Gastroesophageal sphincter (tissue), 4 donors: ENCODE measurements around the gene GAREM1. TPM values are rescaled to one million over a fixed set of nuclear protein-coding genes. Genes with fewer than 3 reads are reported as not detected.

Experiments
- ATAC-seq: fragments of 150-250 bp; one replicate; pipeline ENCODE4 v1.9.1; 2016; ENCODE audit warnings: mild to moderate bottlenecking, moderate library complexity
- H3K27ac ChIP-seq, 4 donors: fragments of 200-600 bp; sonication (generic) in 3 of 4; 1 replicate in 3 of 4; 2 replicates in 1 of 4; pipeline ENCODE4 v1.5.1; 2016 to 2019
- H3K27me3 ChIP-seq: fragments of 200-600 bp; sonication (generic); one replicate; pipeline ENCODE4 v1.5.1; 2019
- H3K36me3 ChIP-seq, 2 donors: fragments of 200-600 bp; sonication (generic); one replicate each; pipeline ENCODE4 v1.5.1; 2019; ENCODE audit warnings: control low read depth in 1 of 2
- H3K4me1 ChIP-seq, 3 donors: fragments of 200-600 bp; sonication (generic); 1 replicate in 2 of 3; 2 replicates in 1 of 3; pipeline ENCODE4 v1.5.1; 2016 to 2019; ENCODE audit warnings: control low read depth in 2 of 3
- H3K4me3 ChIP-seq, 2 donors: fragments of 200-600 bp; sonication (generic); one replicate each; pipeline ENCODE4 v1.5.1; 2019; ENCODE audit warnings: mild to moderate bottlenecking in 1 of 2, moderate library complexity in 1 of 2
- H3K9me3 ChIP-seq, 3 donors: fragments of 200-600 bp; sonication (generic); one replicate each; pipeline ENCODE4 v1.5.1; 2017 to 2019; ENCODE audit warnings: control low read depth in 2 of 3
- CTCF ChIP-seq, 4 experiments: fragments of 200-600 bp in 2 of 4; fragments of 450-650 bp in 2 of 4; sonication (generic) in 1 of 4; IDR thresholded peaks; one replicate each; pipeline ENCODE4 v1.5.1; 2017 to 2019; ENCODE audit warnings: antibody characterized with exemption in 4 of 4, mild to moderate bottlenecking in 2 of 4, moderate library complexity in 2 of 4
- EP300 ChIP-seq: sonication (generic); formaldehyde crosslinking; IDR thresholded peaks from one replicate; pipeline ENCODE4 v1.6.1; 2017; ENCODE audit warnings: antibody characterized with exemption, mild to moderate bottlenecking
- POLR2A ChIP-seq, 2 donors: fragments of 450-650 bp; IDR thresholded peaks; one replicate each; pipeline ENCODE4 v1.6.1; 2017; ENCODE audit warnings: antibody characterized with exemption in 2 of 2, mild to moderate bottlenecking in 2 of 2, moderate library complexity in 1 of 2
- POLR2AphosphoS5 ChIP-seq: sonication (generic); formaldehyde crosslinking; IDR thresholded peaks from one replicate; pipeline ENCODE4 v1.6.1; 2017; ENCODE audit warnings: antibody characterized with exemption
- WGBS, 2 donors: methylation state at CpG; one replicate each; pipeline ENCODE4 v1.1.5; 2018; ENCODE audit warnings: low coverage in 1 of 2; 5-methylcytosine and 5-hydroxymethylcytosine counted together
- total RNA-seq, 4 donors: library from RNA; depleted of rRNA; stranded (reverse); fragments of >200 nt; gene quantifications; one replicate each; pipeline ENCODE4 v1.1.0, GENCODE V29; 2016

GAREM1 gene
- total RNA-seq, 4 donors from 2014 or later, result 8.2 to 16.6 (median 12.3) TPM

GRCh38 chr18:32252141-32252860, 218.4 kb downstream of the GAREM1 start:
- H3K27ac ChIP-seq, result no peak overlapping the region
- WGBS, 2 donors, result 76 to 87% methylated on average over 8 of the region's 8 CpGs
- TF ChIP-seq POLR2AphosphoS5, result no peak
- H3K36me3 ChIP-seq, result no peaks in the 10 kb centered on the region
- H3K4me3 ChIP-seq, result no peak overlapping the region
- H3K9me3 ChIP-seq, result no peaks in the 10 kb centered on the region
- no peaks in the 10 kb centered on the region for H3K27me3 ChIP-seq
- no peaks in the 10 kb centered on the region for H3K4me1 ChIP-seq
- no peak for ATAC-seq

GRCh38 chr18:32251466-32251865, 219.2 kb downstream of the GAREM1 start:
- H3K9me3 ChIP-seq, result no peaks in the 10 kb centered on the region
- no peak overlapping the region for H3K27ac ChIP-seq
- no peak for TF ChIP-seq CTCF (IDR thresholded peaks at IDR 0.05)
- TF ChIP-seq POLR2AphosphoS5, result no peak
- no peak for TF ChIP-seq POLR2A (IDR thresholded peaks at IDR 0.05)
- TF ChIP-seq EP300, result no peak
- H3K4me1 ChIP-seq, result no peaks in the 10 kb centered on the region
- H3K27me3 ChIP-seq, result no peaks in the 10 kb centered on the region
- no peaks in the 10 kb centered on the region for H3K36me3 ChIP-seq
- H3K4me3 ChIP-seq, result no peak overlapping the region
- ATAC-seq, result no peak
- 53 to 61% methylated on average over 3 of the region's 3 CpGs for WGBS, 2 donors

- ATAC-seq, result no peak
- Histone ChIP-seq H3K4me3 (no peak overlapping the region), H3K27me3 (no peaks in the 10 kb centered on the region), H3K36me3 (no peaks in the 10 kb centered on the region), H3K4me1 (no peaks in the 10 kb centered on the region), H3K9me3 (no peaks in the 10 kb centered on the region), H3K27ac (no peak overlapping the region)
- TF ChIP-seq POLR2A (IDR thresholded peaks at IDR 0.05), result no peak
- no peak for TF ChIP-seq CTCF (IDR thresholded peaks at IDR 0.05)
- no peak for TF ChIP-seq EP300
- no peak for TF ChIP-seq POLR2AphosphoS5
- 78 to 81% methylated on average over 8 of the region's 8 CpGs for WGBS, 2 donors
Measured at GRCh38 chr18:32249147-32249929, 221.3 kb downstream of the GAREM1 start.

- WGBS, 2 donors, result 42 to 68% methylated on average over 2 to 4 of the region's 5 CpGs
- Histone ChIP-seq H3K27ac (no peak overlapping the region), H3K27me3 (no peaks in the 10 kb centered on the region), H3K9me3 (no peaks in the 10 kb centered on the region), H3K4me3 (no peak overlapping the region), H3K36me3 (no peaks in the 10 kb centered on the region), H3K4me1 (no peaks in the 10 kb centered on the region)
- no peak for ATAC-seq
- TF ChIP-seq POLR2AphosphoS5 (no peak), CTCF (IDR thresholded peaks at IDR 0.05) (no peak), EP300 (no peak), POLR2A (IDR thresholded peaks at IDR 0.05) (no peak)
Measured at GRCh38 chr18:32244881-32245280, 225.8 kb downstream of the GAREM1 start.

GRCh38 chr18:32243358-32243757, 227.3 kb downstream of the GAREM1 start:
- Histone ChIP-seq H3K4me3 (no peak overlapping the region), H3K36me3 (no peaks in the 10 kb centered on the region), H3K27me3 (no peaks in the 10 kb centered on the region), H3K27ac (no peak overlapping the region), H3K9me3 (no peaks in the 10 kb centered on the region), H3K4me1 (no peaks in the 10 kb centered on the region)
- TF ChIP-seq EP300, result no peak
- TF ChIP-seq POLR2A (IDR thresholded peaks at IDR 0.05), result no peak
- no peak for TF ChIP-seq POLR2AphosphoS5
- no peak for TF ChIP-seq CTCF (IDR thresholded peaks at IDR 0.05)
- whole genome bisulfite sequencing, 2 donors, result 80 to 96% methylated on average over 1 to 4 of the region's 6 CpGs
- no peak for ATAC-seq
